IMR-90 (cell line): Measurements from ENCODE around the gene PRKRA.

ENCODE experiments used
- CTCF ChIP-seq: conservative IDR thresholded peaks from 2 replicates; pipeline ENCODE4 v1.5.1; 2012; ENCODE audit warnings: mild to moderate bottlenecking, low read depth, low read length, improper control_type of control experiment
- ELK1 ChIP-seq: fragments of 150-350 bp; IDR thresholded peaks from 2 replicates; pipeline ENCODE4 v1.6.1; 2016; ENCODE audit warnings: low read depth, mild to moderate bottlenecking, low read length, moderate library complexity, borderline replicate concordance
- MAZ ChIP-seq: IDR thresholded peaks from 2 replicates; pipeline ENCODE4 v1.6.1; 2012; ENCODE audit warnings: low read depth, mild to moderate bottlenecking, low read length, improper control_type of control experiment, moderate library complexity, borderline replicate concordance
- POLR2A ChIP-seq: IDR thresholded peaks from 2 replicates; pipeline ENCODE4 v1.6.1; 2012; ENCODE audit warnings: mild to moderate bottlenecking, low read depth, low read length
- SMC3 ChIP-seq: fragments of 150-350 bp; IDR thresholded peaks from 2 replicates; pipeline ENCODE4 v1.6.1; 2016; ENCODE audit warnings: low read depth, mild to moderate bottlenecking, antibody characterized with exemption, low read length, moderate library complexity
- USF2 ChIP-seq: fragments of 150-350 bp; IDR thresholded peaks from 2 replicates; pipeline ENCODE4 v1.6.1; 2017; ENCODE audit warnings: mild to moderate bottlenecking, antibody characterized with exemption, low read length, low read depth

- TF ChIP-seq CTCF: no peak
- TF ChIP-seq POLR2A: no peak
- TF ChIP-seq SMC3: no peak
- TF ChIP-seq MAZ: no peak
- no peak for TF ChIP-seq USF2
- TF ChIP-seq ELK1: no peak
Measured at GRCh38 chr2:178391701-178392100, 59.3 kb downstream of the PRKRA start.
